GM12878 (cell line): ENCODE results near the gene FAM156A. TPM values are rescaled to one million over a fixed set of nuclear protein-coding genes. Genes with fewer than 3 reads are reported as not detected.
"Not testable (repeated sequence)": the region's sequence is repeated elsewhere in the genome, so short reads cannot be mapped to it uniquely, and the experiment has no call there.

Source experiments
- ATAC-seq: fragments of 200-7000 bp; cut with Tn5 transposase; 3 replicates; pipeline ENCODE4 v1.9.1; 2020; ENCODE audit warnings: mild to moderate bottlenecking, moderate library complexity
- Bru-seq: library from RNA; stranded (reverse); fragments of 400-500 nt; gene quantifications from one replicate; lab custom pipeline; 2021; lab: Mats Ljungman, UMichigan
- BruChase-seq, 2 experiments: library from RNA; stranded (reverse); fragments of 400-500 nt; gene quantifications; one replicate each; lab custom pipeline; 2021; lab: Mats Ljungman, UMichigan
- BruUV-seq: library from RNA; stranded (reverse); fragments of 400-500 nt; replicated peaks from 2 replicates; lab custom pipeline; 2021; lab: Mats Ljungman, UMichigan
- CTCF ChIA-PET: fragments of 300-600 bp; sonication (Branson Sonifier 250); formaldehyde crosslinking; extraction: SDS; loops from one replicate; lab custom pipeline; 2021; ENCODE audit warnings: inconsistent platforms; lab: Yijun Ruan, JAX
- POLR2A ChIA-PET: fragments of 350-600 bp; formaldehyde crosslinking; extraction: SDS; loops from one replicate; lab custom pipeline; 2021; ENCODE audit warnings: inconsistent platforms; lab: Charles Lee
- RAD21 ChIA-PET: fragments of 300-600 bp; sonication (Branson Sonifier 250); formaldehyde crosslinking; loops from one replicate; lab custom pipeline; 2023; ENCODE audit warnings: antibody characterized with exemption; ENCODE audit not compliant: unreplicated experiment; lab: Charles Lee
- SMC1A ChIA-PET: fragments of 300-600 bp; sonication (Branson Sonifier 250); formaldehyde crosslinking; loops from one replicate; lab custom pipeline; 2023; ENCODE audit not compliant: unreplicated experiment, uncharacterized antibody; lab: Charles Lee
- DNase-seq: peaks from one replicate; pipeline ENCODE4 v3.0.0-alpha.2; 2011; ENCODE audit warnings: low read depth, low spot score
- FAIRE-seq: peaks from 3 replicates; lab custom pipeline; 2011; peaks lifted over from hg19 to GRCh38; lab: Jason Lieb, UNC
- H2AFZ ChIP-seq: 2 replicates; pipeline ENCODE4 v1.6.0; 2011; ENCODE audit warnings: low read depth, low read length, control low read depth; ENCODE audit not compliant: control insufficient read depth
- H3K27ac ChIP-seq: 2 replicates; pipeline ENCODE4 v1.5.1; 2011; ENCODE audit warnings: control low read depth; ENCODE audit not compliant: control insufficient read depth, insufficient read depth
- H3K27me3 ChIP-seq, 2 experiments: replicated peaks in 1 of 2; 2 replicates each; pipeline versions ENCODE4 v1.6.0 to v1.6.1; 2011; ENCODE audit warnings: low read length in 1 of 2; ENCODE audit not compliant: control insufficient read depth in 2 of 2, insufficient read depth in 2 of 2
- H3K36me3 ChIP-seq, 2 experiments: 2 replicates each; pipeline ENCODE4 v1.5.1; 2011; ENCODE audit warnings: low read length in 1 of 2; ENCODE audit not compliant: control insufficient read depth in 2 of 2, insufficient read depth in 2 of 2
- H3K4me1 ChIP-seq: 2 replicates; pipeline ENCODE4 v1.6.1; 2011; ENCODE audit warnings: mild to moderate bottlenecking, low read length, moderate library complexity, mixed read lengths; ENCODE audit not compliant: control insufficient read depth, insufficient read depth
- H3K4me2 ChIP-seq: 2 replicates; pipeline ENCODE4 v1.6.0; 2011; ENCODE audit warnings: control low read depth; ENCODE audit not compliant: control insufficient read depth, insufficient read depth
- H3K4me3 ChIP-seq: fragments of 200-600 bp; sonication (generic); 2 replicates; pipeline ENCODE4 v1.5.1; 2016
- H3K79me2 ChIP-seq: 2 replicates; pipeline ENCODE4 v1.6.0; 2011; ENCODE audit warnings: low read length; ENCODE audit not compliant: control insufficient read depth, insufficient read depth
- H3K9ac ChIP-seq: 2 replicates; pipeline ENCODE4 v1.8.0; 2011; ENCODE audit warnings: low read length, control low read depth, mixed read lengths; ENCODE audit not compliant: control insufficient read depth, insufficient read depth
- H3K9me3 ChIP-seq: replicated peaks from 3 replicates; pipeline ENCODE4 v1.5.1; 2011; ENCODE audit warnings: mild to moderate bottlenecking, low read length; ENCODE audit not compliant: control insufficient read depth, insufficient read depth
- H4K20me1 ChIP-seq: 2 replicates; pipeline ENCODE4 v1.6.0; 2011; ENCODE audit not compliant: control insufficient read depth, insufficient read depth
- ASH2L ChIP-seq: fragments of 300-600, 200-600 bp; sonication (generic); IDR thresholded peaks from 2 replicates; pipeline ENCODE4 v1.6.1; 2017; ENCODE audit warnings: low read depth, mild to moderate bottlenecking, borderline replicate concordance
- ATF7 ChIP-seq: fragments of 450-650 bp; IDR thresholded peaks from 2 replicates; pipeline ENCODE4 v1.6.1; 2016; ENCODE audit warnings: low read depth, mild to moderate bottlenecking
- HDGF ChIP-seq: fragments of 450-650 bp; IDR thresholded peaks from 2 replicates; pipeline ENCODE4 v1.6.1; 2016; ENCODE audit warnings: antibody characterized with exemption
- NBN ChIP-seq: fragments of 450-650 bp; IDR thresholded peaks from 2 replicates; pipeline ENCODE4 v1.6.1; 2016
- ZNF622 ChIP-seq: fragments of 450-650 bp; IDR thresholded peaks from 2 replicates; pipeline ENCODE4 v1.6.1; 2017; ENCODE audit warnings: mild to moderate bottlenecking, inconsistent platforms
- WGBS: methylation state at CpG from one replicate; pipeline ENCODE4 v1.1.6; 2016; ENCODE audit warnings: low lambda C conversion rate; ENCODE audit not compliant: insufficient replicate concordance, insufficient coverage; ENCODE audit errors: missing lambda C conversion rate; 5-methylcytosine and 5-hydroxymethylcytosine counted together
- in situ Hi-C: fragments of 300-500 bp; cut with MboI; formaldehyde crosslinking; loops from 9 replicates; pipeline ENCODE4 v1.14.3; 2018; ENCODE audit warnings: mixed read lengths
- intact Hi-C: fragments of 100-400 bp; cut with micrococcal nuclease; formaldehyde crosslinking; loops from one replicate; pipeline ENCODE4 v1.14.2; 2022; ENCODE audit not compliant: unreplicated experiment
- long read RNA-seq, 2 experiments: library from polyadenylated mRNA; unstranded; transcript quantifications; one replicate each; pipeline ENCODE4 v2.0.0, GENCODE V29; 2019 to 2020
- polyA minus RNA-seq, 3 experiments: library from RNA; depleted of rRNA, polyadenylated mRNA; stranded (reverse); fragments of >200 nt; gene quantifications; 2 replicates each; pipeline ENCODE4 v1.2.3, GENCODE V29; 2011
- polyA plus RNA-seq, 11 experiments: library from polyadenylated mRNA; depleted of rRNA in 4 of 11; unstranded in 6 of 11; stranded (reverse) in 5 of 11; fragments of >200 nt; fragmentation: Nextera tagmentation in 4 of 11; fragmentation: Illumina TruSeq in 1 of 11; extraction: Ambion mirVana in 4 of 11; extraction: Trizol in 1 of 11; gene quantifications; 1 replicate in 1 of 11; 2 replicates in 10 of 11; pipeline versions ENCODE4 v1.2.1 to v1.2.3, GENCODE V29; 2011 to 2016; ENCODE audit warnings: inconsistent platforms in 2 of 11, missing spikeins in 2 of 11, low read depth in 1 of 11
- total RNA-seq, 4 experiments: library from RNA; depleted of rRNA in 3 of 4; stranded (reverse); fragments of >200 nt in 3 of 4; fragmentation: Illumina TruSeq in 1 of 4; extraction: Trizol in 1 of 4; gene quantifications; 2 replicates each; pipeline versions ENCODE4 v1.2.1 to v1.2.3, GENCODE V29; 2013 to 2021
- TF ChIP-seq, protein P1 (sequence below): IDR thresholded peaks from 2 replicates; pipeline ENCODE4 v1.6.1; 2011; ENCODE audit warnings: borderline replicate concordance, low read depth, mild to moderate bottlenecking, moderate library complexity, mixed read lengths, low read length; ENCODE audit not compliant: insufficient read depth; ENCODE audit errors: extremely low read length
- TF ChIP-seq, protein P2 (sequence below), 3 experiments: IDR thresholded peaks in 2 of 3; conservative IDR thresholded peaks in 1 of 3; 2 replicates each; pipeline ENCODE4 v1.5.1; 2011; ENCODE audit warnings: low read depth in 3 of 3, low read length in 3 of 3, mild to moderate bottlenecking in 3 of 3, control low read depth in 2 of 3, moderate library complexity in 2 of 3, inconsistent platforms in 1 of 3, mixed read lengths in 1 of 3; ENCODE audit not compliant: control insufficient read depth in 2 of 3, insufficient read depth in 1 of 3; ENCODE audit errors: extremely low read depth in 1 of 3

FAM156A gene
- 65.4 and 74.7 TPM in 2 replicates for total RNA-seq (2013; cell fraction: nucleolus; rRNA removed)
- total RNA-seq (2014; rRNA removed) (12.9 and 14.5 TPM in 2 replicates), total RNA-seq (2014; rRNA removed; fragmentation: Illumina TruSeq; extraction: Trizol) (10.2 and 11.9 TPM in 2 replicates), total RNA-seq (2021) (13.9 and 16.0 TPM in 2 replicates), polyA plus RNA-seq (2011; rRNA removed) (19.3 and 24.2 TPM in 2 replicates), polyA plus RNA-seq (2014; fragmentation: Illumina TruSeq; extraction: Trizol) (14.6 and 16.7 TPM in 2 replicates), polyA plus RNA-seq (2014; fragmentation: Nextera tagmentation; extraction: Ambion mirVana) (1 to 10 TPM; 2.9 to 5.1 TPM), polyA plus RNA-seq (2014; rRNA removed) (21.6 and 25.2 TPM in 2 replicates), polyA plus RNA-seq (2016; fragmentation: Nextera tagmentation; extraction: Ambion mirVana) (10 to 100 TPM; 19.1 to 25.0 TPM), polyA minus RNA-seq (2011; rRNA and poly(A)+ RNA removed) (4.6 and 6.7 TPM in 2 replicates), Bru-seq, nascent RNA (percentile 45 among the genes with signal in this experiment), BruChase-seq, experiment 1, labeled RNA remaining after a 6-hour chase (percentile 55 among the genes with signal in this experiment), BruChase-seq, experiment 2, labeled RNA remaining after a 2-hour chase (percentile 50 among the genes with signal in this experiment)
- polyA plus RNA-seq (2011; ENCODE audit: low read depth): 11.4 TPM
- 18.9 and 24.9 TPM in 2 replicates for polyA plus RNA-seq (2011; cell fraction: cytosol; rRNA removed)
- polyA plus RNA-seq (2011; cell fraction: nucleus; rRNA removed): 82.3 and 111 TPM in 2 replicates
- polyA plus RNA-seq (2012): 20.5 and 25.0 TPM in 2 replicates
- polyA minus RNA-seq (2011; cell fraction: cytosol; rRNA and poly(A)+ RNA removed): 1.0 and 5.2 TPM in 2 replicates
- 7.7 and 13.7 TPM in 2 replicates for polyA minus RNA-seq (2011; cell fraction: nucleus; rRNA and poly(A)+ RNA removed)
- long read RNA-seq, experiment 1, partial matches to known transcripts: 0 of 9 reads
- long read RNA-seq, experiment 1, other reads (novel, unspliced or antisense): 4 of 9 reads
- long read RNA-seq, experiment 2, transcript FAM156A-221 (3 exons, 3,757 nt): minor isoform, 6 of 39 reads
- long read RNA-seq, experiment 2, transcript FAM156A-215 (4 exons, 644 nt): major isoform, 11 of 39 reads
- long read RNA-seq, experiment 2, partial matches to known transcripts: 0 of 39 reads
- long read RNA-seq, experiment 2, other reads (novel, unspliced or antisense): 18 of 39 reads

- H3K9ac ChIP-seq, BruUV-seq, H3K27ac ChIP-seq, SMC1A ChIA-PET, DNase-seq, H3K4me3 ChIP-seq, H3K4me1 ChIP-seq, in situ Hi-C loops, FAIRE-seq, POLR2A ChIA-PET, intact Hi-C loops, CTCF ChIA-PET, H2AFZ ChIP-seq, RAD21 ChIA-PET, H3K4me2 ChIP-seq, H3K27me3 ChIP-seq, H3K36me3 ChIP-seq, H3K79me2 ChIP-seq, H3K9me3 ChIP-seq, H4K20me1 ChIP-seq: not testable (repeated sequence)
- no CpG with 5 or more reads among the region's 91 CpGs for WGBS
- peak; percentile 94 for ATAC-seq
Observed at GRCh38 chrX:52958113-52958959, at the start of gene FAM156A. Gene FAM156A, minus strand, starts transcription at chrX:52958518. Its CDS starts 9,930 bp downstream, at chrX:52948588.

DNA sequence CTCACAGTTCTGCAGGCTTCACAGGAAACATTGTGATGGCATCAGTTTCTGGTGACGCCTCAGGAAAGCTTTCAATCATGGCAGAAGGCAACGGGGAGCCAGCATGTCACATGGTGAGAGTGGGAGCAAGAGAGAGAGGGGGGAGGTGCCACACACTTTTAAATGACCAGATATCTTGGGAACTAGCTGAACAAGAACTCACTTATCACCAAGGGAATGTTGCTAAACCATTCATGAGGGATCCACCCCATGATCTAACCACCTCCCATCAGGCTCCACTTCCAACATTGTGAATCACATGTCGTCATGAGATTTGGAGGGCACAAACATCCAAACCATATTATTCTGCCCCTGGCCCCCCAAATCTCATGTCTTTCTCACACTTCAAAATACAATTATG lies 47.0 kb upstream of the FAM156A start:
- no TSS peak for BruUV-seq
- ChIA-PET CTCF (no interaction called here), SMC1A (no interaction called here), RAD21 (no interaction called here), POLR2A (no interaction called here)
- 18% methylated on average over 3 of the region's 3 CpGs for WGBS
- in situ Hi-C loops: no loop called here
- no peak overlapping the region for H3K4me2 ChIP-seq
- DNase-seq (no peak), ATAC-seq (no peak), FAIRE-seq (no peak)
- intact Hi-C loops: no loop called here
- H3K4me3 ChIP-seq: no peak overlapping the region
- H2AFZ ChIP-seq: no peak overlapping the region
- H3K27me3 ChIP-seq: no peaks in the 10 kb centered on the region
- H3K9ac ChIP-seq: no peak overlapping the region
- H4K20me1 ChIP-seq: no peaks in the 10 kb centered on the region
- H3K4me1 ChIP-seq: no peaks in the 10 kb centered on the region
- no peaks in the 10 kb centered on the region for H3K36me3 ChIP-seq
- no peaks in the 10 kb centered on the region for H3K79me2 ChIP-seq
- no peak overlapping the region for H3K27ac ChIP-seq
- H3K9me3 ChIP-seq: peaks cover 2% of the 10 kb centered on the region; the same call in 1 of the 3 replicates
- no peak for TF ChIP-seq ATF7
- TF ChIP-seq, protein P1, sequence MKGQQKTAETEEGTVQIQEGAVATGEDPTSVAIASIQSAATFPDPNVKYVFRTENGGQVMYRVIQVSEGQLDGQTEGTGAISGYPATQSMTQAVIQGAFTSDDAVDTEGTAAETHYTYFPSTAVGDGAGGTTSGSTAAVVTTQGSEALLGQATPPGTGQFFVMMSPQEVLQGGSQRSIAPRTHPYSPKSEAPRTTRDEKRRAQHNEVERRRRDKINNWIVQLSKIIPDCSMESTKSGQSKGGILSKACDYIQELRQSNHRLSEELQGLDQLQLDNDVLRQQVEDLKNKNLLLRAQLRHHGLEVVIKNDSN: no peak
- TF ChIP-seq ZNF622: no peak
- TF ChIP-seq HDGF: no peak
- TF ChIP-seq, protein P2, sequence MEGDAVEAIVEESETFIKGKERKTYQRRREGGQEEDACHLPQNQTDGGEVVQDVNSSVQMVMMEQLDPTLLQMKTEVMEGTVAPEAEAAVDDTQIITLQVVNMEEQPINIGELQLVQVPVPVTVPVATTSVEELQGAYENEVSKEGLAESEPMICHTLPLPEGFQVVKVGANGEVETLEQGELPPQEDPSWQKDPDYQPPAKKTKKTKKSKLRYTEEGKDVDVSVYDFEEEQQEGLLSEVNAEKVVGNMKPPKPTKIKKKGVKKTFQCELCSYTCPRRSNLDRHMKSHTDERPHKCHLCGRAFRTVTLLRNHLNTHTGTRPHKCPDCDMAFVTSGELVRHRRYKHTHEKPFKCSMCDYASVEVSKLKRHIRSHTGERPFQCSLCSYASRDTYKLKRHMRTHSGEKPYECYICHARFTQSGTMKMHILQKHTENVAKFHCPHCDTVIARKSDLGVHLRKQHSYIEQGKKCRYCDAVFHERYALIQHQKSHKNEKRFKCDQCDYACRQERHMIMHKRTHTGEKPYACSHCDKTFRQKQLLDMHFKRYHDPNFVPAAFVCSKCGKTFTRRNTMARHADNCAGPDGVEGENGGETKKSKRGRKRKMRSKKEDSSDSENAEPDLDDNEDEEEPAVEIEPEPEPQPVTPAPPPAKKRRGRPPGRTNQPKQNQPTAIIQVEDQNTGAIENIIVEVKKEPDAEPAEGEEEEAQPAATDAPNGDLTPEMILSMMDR (IDR thresholded peaks at IDR 0.05 in 2 of 3, conservative IDR thresholded peaks at IDR 0.05 in 1 of 3; ENCODE audit: control insufficient read depth in 2 of 3, extremely low read depth in 1 of 3, insufficient read depth in 1 of 3, low read depth in 3 of 3, low read length in 3 of 3): no peak
- no peak for TF ChIP-seq ASH2L
- TF ChIP-seq NBN: no peak
